ENCODE measurements around the gene YBX1.
"Not testable (repeated sequence)": the region's sequence is repeated elsewhere in the genome, so short reads cannot be mapped to it uniquely, and the experiment has no call there.

The YBX1 gene

DNA sequence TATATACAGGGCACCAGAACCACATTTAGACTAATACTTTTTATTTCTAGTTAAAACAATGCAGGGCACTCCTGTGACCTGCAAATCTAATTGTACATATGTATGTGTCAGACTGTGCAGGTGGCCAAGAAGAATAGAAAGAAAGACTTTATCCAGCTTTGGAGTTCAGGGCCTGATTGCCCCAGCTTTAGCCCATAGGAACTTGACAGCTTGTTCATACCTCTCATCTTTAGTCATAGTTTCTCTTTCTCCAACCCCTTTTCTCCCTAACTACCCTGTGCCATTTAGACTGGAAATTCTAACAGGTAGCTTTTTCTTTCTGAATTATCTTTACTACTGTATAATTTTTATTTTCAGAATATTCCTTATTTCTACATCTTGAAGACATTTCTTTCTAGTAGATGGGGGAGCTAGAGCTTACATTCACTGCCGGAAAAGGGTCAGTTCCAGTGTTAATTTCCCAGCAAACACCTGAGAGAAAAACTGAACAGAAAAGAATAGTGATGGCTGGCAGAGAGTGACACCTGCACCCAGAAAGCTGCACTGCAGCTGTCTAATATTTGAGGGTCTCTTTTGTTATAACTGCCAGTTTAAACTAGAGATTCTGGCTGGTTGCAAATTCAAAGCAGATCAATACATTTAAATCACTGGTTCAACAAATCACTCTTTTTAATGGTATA is 8.4 kb downstream of the YBX1 start:
- DNase-seq, result no peak

GRCh38 chr1:42691157-42691498 is 8.9 kb downstream of the YBX1 start:
- DNase-seq, result no peak

GRCh38 chr1:42692461-42692860 is 10.2 kb downstream of the YBX1 start:
- no peak for DNase-seq

- DNase-seq, result no peak
Measured at GRCh38 chr1:42692911-42693310, 10.7 kb downstream of the YBX1 start.

GRCh38 chr1:42698081-42698813 is 16.0 kb downstream of the YBX1 start:
- no peak for DNase-seq

DNA sequence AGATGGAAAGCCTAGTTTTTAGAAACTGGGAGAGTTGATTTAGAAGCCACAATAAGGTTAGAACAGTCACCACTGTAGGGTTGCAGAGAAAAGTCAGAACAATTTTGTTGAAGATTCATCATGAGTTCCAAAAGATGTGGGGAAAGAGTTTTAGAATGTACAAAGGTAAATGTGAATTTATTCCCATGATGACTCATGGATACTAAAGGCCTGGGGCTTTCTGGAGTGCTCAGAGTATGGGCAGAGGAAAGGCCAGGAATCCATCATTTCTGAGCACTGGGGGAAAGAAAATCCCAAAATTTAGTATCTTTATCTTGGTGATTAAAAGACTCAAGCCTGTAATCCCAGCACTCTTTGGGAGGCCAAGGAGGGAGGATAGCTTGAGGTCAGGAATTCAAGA is 17.8 kb downstream of the YBX1 start:
- no peak for DNase-seq

DNA sequence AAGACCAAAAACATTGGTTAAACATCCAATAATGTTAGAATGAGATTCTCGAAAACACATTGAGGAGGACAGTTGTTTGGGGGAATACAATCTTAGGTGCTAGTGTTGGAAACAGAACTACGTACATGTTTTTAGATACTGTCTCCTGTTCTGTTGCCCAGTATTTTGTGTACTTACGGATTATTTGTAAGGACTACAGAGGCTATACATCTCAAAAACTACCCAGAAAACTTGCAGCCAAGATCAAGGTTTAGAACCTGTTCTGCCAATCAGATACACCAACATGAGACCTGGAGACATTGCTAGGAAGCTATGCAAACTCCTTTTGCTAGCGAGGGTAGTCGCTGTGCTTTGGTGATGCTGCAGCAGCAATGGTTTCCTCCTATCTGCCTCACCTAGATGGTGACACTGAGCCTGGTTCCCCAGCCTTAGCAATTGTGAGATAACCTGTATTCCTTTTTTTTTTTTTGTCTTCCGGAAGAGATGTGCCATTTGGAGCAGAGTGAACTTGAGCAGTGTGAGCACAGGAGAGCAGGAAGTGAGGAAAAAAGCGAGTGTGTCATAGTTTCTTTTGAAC is 21.8 kb downstream of the YBX1 start:
- DNase-seq, result no peak

DNA sequence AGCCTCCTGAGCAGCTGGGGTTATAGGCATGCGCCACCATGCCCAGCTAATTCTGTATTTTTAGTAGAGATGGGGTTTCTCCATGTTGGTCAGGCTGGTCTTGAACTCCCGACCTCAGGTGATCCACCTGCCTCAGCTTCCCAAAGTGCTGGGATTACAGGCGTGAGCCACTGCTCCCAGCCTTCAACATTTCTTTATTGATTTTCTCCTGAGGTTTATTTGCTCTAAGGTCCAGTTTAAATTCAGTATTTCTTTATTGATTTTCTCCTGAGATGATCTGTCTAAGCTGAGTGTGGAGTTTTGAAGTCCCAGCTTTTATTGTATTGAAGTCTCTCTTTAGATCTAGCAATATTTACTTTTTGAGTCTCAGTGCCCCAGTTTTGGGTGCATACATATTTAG is 30.6 kb downstream of the YBX1 start:
- not testable (repeated sequence) for DNase-seq

GRCh38 chr1:42713293-42713692 is 31.1 kb downstream of the YBX1 start:
- no peak for DNase-seq

DNA sequence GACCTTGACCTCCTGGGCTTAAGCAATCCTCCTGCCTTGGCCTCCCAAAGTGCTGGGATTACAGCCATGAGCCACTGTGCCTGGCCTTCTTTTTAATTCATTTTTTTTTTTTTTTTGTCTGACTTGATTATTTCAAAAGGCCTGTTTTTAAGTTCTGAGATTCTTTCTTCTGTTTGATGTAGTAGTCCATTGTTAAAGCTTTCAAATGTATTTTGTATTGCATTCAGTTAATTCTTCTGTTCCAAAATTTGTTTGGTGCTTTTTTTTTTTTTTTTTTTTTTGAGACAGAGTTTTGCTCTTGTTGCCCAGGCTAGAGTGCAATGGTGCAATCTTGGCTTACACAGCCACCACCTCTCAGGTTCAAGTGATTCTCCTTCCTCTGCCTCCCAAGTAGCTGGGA is 32.2 kb downstream of the YBX1 start:
- not testable (repeated sequence) for DNase-seq

DNA sequence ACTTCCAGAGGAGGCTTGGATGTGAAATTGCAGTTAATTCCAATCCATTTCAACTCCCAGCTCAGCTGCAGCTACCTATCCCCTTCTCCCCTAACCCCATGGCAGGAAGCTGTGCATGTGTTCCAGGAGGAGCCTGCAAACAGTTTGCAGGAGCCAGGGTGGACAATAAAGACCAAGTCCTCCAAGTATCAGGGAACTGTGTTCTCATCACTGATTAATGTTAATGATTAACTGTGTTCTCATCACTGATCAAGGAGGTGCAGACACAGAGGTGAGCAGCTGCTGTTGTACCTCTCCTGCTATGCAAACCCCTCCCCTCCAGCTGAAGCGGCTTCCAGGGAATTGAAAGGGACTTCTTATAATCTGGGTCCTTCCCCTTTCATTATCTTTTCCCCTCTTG is 38.6 kb downstream of the YBX1 start:
- DNase-seq, result no peak

GRCh38 chr1:42721926-42722325 is 39.7 kb downstream of the YBX1 start:
- DNase-seq, result peak; percentile 13

DNA sequence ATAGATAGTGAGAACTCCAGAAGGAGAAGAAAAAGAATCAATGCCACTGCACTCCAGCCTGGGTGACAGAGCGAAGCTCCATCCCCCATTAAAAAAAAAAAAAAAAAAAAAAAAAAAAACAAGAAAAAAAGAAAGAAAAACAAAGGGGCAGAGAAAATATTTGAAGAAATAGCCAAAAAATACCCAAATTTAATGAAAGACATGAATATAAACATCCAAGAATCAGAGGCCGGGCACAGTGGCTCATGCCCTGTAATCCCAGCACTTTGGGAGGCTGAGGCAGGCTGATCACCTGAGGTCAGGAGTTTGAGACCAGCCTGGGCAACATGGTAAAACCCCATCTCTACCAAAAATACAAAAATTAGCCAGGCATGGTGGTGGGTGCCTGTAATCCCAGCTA is 40.2 kb downstream of the YBX1 start:
- DNase-seq, result not testable (repeated sequence)

- DNase-seq, result no peak
Measured at GRCh38 chr1:42723511-42723910, 41.3 kb downstream of the YBX1 start.

- DNase-seq, result not testable (repeated sequence)
Measured at GRCh38 chr1:42725820-42726219, 43.6 kb downstream of the YBX1 start.

GRCh38 chr1:42730002-42730401 is 47.8 kb downstream of the YBX1 start:
- no peak for DNase-seq

GRCh38 chr1:42730988-42731387 is 48.8 kb downstream of the YBX1 start:
- no peak for DNase-seq

DNA sequence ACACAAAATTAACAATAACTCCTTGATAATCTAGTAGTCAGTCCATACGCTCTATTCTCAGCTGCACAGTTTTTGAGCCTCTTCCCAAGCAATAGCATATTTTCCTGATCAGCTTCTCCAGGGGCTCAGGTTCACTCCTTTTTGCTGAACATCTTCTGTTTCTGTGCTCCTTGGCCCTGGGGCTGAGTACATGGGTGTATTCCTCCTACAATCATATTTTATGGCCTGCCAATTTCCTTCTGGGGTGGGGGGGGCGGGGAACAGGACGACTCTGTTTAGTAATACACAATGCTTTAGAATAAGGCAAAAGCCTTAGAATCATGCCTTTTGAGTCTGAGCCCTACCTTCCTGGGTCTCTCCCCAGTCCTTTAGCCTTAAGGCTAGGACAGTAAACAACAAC is 49.4 kb downstream of the YBX1 start:
- DNase-seq, result no peak

- DNase-seq, result no peak
Measured at GRCh38 chr1:42732126-42732680, 50.0 kb downstream of the YBX1 start.

DNA sequence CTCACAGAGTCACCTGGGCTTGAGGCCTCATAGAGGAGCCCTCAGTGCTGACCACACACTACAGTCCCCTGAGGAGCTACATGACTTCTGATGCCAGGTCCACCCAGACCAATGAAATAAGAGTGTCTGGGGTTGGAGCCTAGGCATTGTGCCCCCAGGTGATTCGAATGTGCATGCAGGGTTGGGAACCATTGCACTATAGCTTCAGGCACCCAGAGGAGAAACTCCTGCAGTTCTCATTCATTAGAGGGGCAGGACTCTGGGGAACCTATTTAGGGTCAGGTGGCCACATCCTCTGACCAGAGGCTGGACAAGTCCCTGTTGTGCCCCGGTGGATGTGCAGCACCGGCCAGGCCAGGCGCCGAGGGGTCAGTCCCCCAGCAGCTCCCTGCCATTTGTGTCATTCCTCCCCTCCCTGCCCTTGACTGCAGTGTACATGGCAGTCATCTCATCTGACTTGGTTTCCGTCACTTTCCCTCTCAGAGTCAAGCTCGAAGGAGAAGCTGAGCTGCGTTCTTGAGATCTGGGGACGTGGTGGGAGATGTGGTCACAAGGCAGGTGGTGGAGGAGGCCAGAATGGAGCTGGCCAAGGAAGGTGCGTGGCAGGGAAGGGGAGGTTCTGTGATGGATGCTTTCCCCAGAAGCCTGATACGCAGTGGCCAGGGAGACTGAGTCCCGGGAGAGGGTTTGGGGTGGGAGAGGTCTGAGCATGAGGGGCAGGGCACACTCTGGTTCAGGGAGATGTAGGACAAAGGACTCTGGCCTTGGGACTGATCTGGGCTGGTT is 51.4 kb downstream of the YBX1 start:
- DNase-seq, result no peak

DNA sequence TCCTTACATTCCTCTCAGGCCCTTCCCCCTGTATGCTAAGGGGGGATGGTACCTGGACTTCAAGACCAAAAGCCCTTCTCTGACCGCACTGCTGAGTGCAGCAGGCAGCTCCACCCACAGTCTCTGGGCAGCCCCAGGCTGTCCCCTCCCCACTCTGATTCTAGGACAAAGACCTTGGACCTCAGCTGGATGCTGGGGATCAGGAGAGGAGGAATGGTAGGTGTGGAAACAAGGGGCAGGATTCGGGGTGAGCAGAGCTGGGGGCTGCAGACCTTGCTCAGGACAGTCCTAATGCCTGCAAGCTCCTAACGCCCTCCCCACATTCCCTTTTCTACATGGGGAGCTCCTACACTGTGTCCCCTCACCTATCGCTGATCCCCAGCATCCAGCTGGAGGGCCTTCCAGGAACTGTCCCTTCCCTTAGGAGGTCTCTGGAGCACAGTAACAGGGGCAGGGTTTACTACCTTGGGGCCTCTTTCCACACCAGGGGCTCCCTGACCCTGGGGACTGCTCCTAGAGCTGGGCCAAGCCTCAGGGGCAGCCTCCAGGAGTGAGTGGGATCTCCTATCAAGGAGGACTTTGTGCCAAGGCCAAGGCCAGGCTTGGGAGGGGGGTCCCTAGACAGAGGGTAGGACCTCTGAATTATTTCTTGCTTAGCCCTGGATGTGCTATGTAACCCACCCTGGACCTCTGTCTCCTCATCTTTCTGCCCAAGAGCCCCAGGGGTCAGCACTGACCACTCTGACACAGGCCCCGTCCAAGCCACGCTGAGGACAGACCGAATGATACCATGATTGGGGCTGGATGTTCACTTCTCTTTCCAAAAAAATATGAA is 52.2 kb downstream of the YBX1 start:
- DNase-seq, result no peak

DNA sequence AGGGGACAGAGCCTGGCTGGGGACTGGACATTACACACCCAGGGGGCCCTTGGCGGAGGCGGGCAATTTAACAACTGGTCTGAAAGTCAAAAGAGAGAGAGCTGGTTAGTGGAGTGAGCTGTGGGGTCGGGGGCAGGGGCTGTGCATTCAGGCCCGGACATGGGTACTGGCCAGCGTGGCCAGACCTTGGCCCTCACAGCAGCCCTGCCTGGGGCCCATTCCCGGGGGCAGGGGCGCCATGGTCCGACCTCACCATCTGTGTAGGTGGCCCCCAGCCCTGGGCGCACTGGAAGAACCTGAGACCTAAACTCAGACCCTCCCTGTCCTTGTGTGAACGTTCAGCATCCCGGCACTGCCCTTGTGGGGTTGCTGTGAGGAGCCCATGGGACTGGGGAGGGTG is 52.8 kb downstream of the YBX1 start:
- DNase-seq, result no peak

All from NCI-H2171 (cell line).